DOHH2 (cell line): ENCODE results near the gene CASP12.

ENCODE experiments used
- EZH2phosphoT487 ChIP-seq: fragments of 200-600 bp; sonication (generic); IDR thresholded peaks from 2 replicates; pipeline ENCODE4 v1.6.1; 2017; ENCODE audit warnings: borderline replicate concordance, mild to moderate bottlenecking, antibody characterized with exemption, low read length, moderate library complexity, mixed read lengths
- TF ChIP-seq, protein P1 (sequence below): fragments of 200-600 bp; sonication (generic); IDR thresholded peaks from one replicate; pipeline ENCODE4 v1.5.1; 2014; ENCODE audit warnings: antibody characterized with exemption, mild to moderate bottlenecking, low read depth, low read length; ENCODE audit not compliant: poor library complexity, severe bottlenecking

DNA sequence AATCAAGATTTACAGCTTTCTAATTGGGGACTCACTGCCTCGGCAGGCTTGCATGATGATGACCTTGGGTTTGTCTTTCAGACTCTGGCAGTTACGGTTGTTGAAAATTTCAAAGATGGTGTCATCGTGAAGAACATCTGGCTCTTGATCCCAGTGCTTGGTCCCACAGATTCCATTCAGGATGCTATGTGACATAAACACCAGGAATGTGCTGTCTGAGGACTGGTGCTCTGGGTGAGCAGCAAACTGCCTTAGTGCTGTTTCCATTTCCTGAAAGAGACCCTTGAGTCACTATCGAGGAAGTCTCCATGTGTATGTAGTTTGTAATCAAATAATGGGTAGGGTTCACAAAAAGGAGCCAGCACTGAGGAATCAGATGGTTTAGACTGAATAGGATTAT is 7.1 kb downstream of the CASP12 start:
- no peak for TF ChIP-seq EZH2phosphoT487
- TF ChIP-seq, protein P1, sequence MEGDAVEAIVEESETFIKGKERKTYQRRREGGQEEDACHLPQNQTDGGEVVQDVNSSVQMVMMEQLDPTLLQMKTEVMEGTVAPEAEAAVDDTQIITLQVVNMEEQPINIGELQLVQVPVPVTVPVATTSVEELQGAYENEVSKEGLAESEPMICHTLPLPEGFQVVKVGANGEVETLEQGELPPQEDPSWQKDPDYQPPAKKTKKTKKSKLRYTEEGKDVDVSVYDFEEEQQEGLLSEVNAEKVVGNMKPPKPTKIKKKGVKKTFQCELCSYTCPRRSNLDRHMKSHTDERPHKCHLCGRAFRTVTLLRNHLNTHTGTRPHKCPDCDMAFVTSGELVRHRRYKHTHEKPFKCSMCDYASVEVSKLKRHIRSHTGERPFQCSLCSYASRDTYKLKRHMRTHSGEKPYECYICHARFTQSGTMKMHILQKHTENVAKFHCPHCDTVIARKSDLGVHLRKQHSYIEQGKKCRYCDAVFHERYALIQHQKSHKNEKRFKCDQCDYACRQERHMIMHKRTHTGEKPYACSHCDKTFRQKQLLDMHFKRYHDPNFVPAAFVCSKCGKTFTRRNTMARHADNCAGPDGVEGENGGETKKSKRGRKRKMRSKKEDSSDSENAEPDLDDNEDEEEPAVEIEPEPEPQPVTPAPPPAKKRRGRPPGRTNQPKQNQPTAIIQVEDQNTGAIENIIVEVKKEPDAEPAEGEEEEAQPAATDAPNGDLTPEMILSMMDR, result no peak
